Measurements from ENCODE around the gene TNS2.

DNA sequence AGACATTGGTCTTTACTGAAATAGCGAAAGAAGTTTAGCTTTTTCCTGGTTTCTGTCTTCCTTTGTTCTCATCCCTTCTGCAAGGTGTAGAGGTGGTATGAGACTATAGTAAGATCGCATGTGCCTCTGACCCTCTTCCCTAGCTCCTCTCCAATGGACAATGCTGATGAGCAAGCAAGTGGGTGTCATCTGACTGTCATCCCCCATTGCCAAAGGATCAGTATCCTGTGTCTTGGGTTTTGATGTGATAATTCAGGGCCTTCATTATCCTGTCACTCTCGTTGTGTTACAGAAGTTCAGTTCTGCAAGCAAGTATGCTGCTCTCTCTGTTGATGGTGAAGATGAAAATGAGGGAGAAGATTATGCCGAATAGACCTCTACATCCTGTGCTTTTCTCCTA is 10.0 kb upstream of the TNS2 start:
- TF ChIP-seq CTCF (IDR thresholded peaks at IDR 0.05), result no peak
- no peak for TF ChIP-seq EZH2 (IDR thresholded peaks at IDR 0.05)
- TF ChIP-seq EZH2phosphoT487 (IDR thresholded peaks at IDR 0.05), result no peak

Data from neural progenitor cell (in vitro differentiated cells).